Cerebellar nuclear complex (tissue), 1 donor: ENCODE results near the gene POPDC3.
"Not testable (repeated sequence)": the region's sequence is repeated elsewhere in the genome, so short reads cannot be mapped to it uniquely, and the experiment has no call there.

ENCODE experiments used
- DNase-seq, 2 experiments: peaks; one replicate each; lab custom pipeline; 2025; lab: John Stamatoyannopoulos, UW

Gene POPDC3

DNA sequence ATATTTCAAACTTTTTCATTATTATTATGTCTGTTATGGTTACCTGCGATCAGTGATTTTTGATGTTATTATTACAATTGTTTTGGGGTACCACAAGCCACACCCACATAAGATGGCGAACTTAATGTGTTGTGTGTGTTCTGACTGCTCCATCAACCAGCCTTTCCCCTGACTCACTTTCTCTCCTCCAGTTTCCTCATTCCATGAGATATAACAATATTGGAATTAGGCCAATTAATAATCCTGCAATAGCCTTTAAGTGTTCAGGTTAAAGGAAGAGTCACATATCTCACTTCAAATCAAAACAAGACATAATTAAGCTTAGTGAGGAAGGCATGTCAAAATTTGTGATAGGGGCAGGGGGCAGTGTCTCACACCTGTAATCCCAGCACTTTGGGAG is 16.3 kb upstream of the POPDC3 start:
- no peak for DNase-seq

DNA sequence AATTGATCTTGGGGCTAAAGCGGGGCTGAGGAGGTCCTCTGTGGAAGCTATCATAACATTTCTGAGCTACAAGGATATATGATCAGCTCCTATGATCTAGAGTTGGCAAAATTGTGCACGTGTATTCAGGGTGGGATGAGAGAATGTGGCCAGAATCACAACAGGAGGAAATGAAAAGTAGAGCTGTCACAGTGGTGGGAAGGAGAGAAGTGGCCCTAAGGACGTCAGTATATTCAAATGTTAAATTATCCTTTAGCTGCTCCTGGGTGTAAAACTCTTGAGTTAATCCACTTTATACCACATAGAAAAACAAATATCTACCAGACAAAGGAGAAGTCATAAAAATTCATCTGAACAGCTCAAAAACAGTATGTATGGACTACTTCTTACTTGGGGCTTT is 14.8 kb upstream of the POPDC3 start:
- no peak for DNase-seq

DNA sequence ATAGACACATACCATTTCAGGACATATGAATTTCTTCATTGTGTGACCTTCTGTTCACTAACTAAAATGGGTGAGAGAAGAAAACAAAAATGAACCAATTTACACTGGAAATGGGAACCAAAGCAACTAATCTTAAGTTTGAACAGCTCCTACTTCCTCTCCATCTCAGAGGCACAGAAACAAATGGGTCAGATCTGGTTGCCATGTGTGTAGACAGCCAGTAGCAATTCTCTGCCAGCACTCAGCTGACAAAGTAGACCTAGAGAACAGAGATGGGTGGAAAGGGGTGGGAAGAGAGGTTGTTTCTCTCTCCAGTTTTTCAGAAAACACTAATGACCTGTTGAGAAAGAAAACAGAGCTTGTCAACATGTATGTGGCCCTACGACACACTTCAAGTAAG is 14.3 kb upstream of the POPDC3 start:
- DNase-seq = no peak

DNA sequence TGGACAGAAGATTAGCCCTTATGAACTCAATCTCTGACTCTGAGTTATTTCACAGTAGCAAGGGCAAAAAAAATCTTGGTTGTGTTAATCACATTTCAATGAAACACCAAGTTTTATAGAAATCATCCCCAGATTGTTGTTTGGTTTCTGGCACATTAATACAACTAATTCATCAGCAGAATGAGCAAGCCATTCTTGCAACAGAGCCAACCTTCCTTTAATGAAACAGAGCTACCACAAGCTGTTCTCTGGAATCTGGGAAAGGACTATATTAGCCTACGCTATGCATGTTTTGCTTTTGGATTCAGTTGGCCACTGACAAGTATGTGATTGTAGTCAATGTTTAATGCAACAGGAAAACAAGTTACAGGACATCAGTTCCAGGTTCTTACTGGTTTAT is 13.8 kb upstream of the POPDC3 start:
- no peak for DNase-seq

DNA sequence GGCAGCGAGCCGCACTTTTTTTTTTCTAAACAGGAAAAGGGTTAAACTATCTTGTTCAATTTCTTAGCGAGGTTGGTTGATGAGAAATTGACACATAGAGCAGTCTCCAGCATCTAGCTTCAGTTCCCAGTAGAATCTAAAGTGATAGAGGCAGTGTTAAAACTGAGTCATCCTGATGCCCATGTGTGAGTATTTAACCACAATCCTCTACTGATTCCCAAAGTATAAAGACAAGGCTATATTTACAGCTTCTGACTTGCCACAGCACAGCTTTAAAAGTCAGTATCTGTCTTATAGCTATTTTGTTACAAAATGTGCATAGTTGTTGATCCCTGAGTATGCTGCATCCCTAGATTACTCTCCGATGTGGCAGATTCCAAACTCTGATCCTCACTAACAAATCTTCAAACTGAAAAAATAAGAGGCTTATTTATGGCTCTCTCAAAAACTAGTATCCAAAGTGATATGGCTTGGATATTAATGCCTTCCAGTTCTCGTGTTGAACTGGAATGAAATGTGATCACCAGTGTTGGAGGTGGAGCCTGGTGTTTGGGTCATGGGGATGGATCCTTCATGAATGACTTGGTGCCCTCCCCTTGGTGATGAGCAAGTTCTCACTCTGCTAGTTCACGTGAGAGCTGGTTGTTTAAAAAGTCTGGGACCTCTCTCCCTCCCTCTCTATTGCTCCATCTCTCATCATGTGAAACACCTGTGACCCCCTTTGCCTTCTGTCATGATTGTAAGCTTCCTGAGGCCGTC is 13.1 kb upstream of the POPDC3 start:
- no peak for DNase-seq

DNA sequence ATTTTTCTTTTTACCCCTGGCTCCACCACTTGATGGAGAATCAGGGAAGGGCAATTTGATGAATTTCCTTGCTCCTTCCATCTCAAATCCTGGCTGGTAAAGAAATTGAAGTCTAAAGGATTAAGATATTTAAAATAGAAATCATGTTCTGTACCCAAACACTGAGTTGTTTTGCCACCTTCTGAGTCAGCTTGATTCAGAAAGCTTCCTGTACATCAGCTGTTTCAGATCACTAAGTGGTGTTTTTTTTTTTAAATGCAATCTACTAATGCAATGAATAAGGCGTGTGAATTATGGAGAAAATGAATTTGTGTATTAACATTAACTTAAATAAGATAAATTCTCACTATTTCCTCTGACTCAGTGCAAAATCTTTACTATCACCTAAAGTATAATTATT is 11.5 kb upstream of the POPDC3 start:
- DNase-seq = no peak

DNA sequence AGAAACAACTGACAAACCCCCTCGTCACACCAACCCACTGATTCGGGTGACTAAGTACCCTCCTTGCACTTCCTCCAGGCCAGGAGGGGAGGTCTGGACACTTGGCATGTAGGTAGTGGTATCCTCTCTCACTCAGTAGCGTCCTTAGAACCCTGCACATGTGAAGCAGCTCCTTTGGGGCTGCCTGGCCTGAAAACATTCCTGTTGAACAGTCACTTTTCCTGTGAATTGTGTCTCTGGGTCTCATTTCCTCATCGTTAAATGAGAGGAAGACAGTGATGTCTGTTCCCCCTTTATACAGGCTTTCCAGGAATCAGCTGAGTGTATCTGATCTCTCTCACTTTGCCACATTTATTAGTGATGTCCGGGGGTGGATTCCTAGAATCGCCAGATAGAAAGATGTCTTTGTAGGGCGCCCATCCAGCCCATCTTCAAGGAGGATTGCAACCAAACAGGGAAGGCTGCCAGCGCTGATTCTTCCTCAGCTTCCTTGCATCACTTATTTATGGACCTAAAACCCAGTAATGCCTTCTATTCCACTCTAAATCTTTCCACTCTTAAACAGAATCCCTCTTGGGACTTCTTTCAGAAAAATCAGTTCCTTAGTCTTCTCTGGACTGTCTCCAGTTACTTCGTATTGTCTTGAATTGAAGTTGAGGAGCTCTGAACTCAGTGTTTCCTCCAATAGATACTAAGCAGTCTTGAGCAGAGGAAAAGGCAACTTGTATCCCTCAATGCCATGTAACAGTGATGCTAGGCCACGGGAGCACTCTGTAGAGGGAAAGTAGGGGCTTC is 9.4 kb upstream of the POPDC3 start:
- DNase-seq = no peak

DNA sequence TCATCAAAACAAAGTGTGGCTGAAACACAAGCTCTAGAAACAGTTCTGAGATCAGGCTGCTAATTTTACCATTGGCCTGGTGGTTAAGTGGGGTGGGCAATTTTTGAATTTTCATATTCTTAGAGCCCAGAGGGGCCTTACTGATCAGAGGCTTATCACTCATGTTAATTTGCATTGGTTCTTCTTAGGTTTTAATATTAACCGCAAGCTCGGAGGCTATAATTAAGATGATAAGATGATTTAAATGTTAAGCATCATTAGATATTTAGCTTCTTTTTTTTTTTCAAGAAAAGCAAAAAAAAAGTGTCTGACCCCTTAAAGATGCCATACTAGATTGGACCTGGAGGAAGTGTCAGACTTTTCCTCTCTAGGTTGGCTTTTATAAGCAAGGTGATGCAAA is 8.4 kb upstream of the POPDC3 start:
- no peak for DNase-seq

DNA sequence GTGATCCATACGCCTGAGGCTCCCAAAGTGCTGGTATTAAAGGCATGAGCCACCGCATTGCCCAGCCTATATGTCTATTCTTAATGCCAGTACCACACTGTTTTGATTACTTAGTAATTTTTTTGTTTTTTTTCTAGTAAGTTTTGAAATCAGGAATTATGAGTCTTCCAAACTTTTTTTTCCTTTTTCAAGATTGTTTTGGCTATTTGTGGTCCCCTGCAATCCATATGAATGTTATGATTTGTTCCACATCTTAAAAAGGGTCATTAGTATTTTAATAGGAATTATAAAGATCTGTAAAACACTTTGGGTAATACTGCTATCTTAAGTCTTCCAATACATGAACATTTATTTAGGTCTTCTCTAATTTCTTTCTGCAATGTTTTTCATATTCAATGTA is 6.8 kb upstream of the POPDC3 start:
- no peak for DNase-seq

DNA sequence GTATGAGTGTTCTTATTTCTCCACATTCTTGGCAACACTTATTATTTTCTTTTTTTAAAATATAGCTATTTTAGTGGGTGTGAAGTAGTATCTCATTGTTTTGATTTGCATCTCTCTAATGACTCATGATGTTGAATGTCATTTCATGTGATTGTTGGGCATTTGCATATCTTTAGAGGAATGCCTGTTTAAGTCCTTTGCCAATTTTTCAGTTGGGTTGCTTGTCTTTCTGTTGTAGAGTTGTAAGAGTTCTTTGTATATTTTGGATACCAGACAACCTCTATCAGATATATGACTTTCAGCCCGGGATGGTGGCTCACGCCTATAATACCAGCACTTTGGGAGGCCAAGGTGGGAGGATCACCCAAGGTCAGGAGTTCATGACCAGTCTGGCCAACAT is 5.1 kb upstream of the POPDC3 start:
- DNase-seq = no peak

DNA sequence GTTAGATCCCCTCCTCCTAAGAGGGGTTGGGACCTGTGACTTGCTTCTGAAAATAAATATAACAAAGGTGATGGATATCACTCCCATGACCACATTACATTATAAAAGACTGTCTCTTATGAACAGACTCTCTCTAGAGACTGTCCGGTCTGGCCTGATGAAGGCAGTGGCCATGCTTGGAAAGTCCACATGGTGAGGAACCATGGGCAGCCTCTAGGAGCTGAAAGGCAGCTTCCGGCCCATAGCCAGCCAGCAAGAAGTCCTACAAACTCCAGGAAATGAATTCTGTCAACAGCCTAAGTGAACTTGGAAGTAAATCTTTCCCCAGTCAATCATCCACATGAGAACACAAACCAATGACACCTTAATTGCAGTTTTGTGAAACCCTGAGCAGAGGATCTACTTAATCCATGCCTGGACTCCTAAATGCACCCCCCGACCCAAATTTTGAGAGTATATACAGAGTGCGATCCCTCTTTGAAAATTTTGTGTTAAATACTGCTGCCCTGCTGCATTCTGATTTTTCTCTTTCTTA is 2.2 kb upstream of the POPDC3 start:
- DNase-seq = no peak

DNA sequence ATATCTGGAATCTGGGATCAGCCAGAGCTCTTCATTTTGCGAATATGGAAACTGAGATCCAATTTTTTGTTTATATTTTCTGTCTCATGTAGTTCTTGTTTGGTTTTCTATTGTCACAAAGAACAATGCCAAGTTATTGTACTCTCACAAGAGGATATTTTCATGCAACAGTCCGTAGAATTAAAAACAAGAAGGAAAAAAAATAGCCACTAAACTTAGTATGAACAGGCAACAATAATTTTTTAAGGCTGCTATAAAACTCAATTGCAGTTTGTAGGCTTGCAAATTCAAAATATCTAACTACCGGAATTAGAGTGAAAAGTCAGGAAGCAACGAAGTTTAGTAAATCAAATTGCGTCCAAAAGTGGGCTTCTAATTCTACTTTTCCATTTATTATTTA is 1.2 kb downstream of the POPDC3 start:
- no peak for DNase-seq

DNA sequence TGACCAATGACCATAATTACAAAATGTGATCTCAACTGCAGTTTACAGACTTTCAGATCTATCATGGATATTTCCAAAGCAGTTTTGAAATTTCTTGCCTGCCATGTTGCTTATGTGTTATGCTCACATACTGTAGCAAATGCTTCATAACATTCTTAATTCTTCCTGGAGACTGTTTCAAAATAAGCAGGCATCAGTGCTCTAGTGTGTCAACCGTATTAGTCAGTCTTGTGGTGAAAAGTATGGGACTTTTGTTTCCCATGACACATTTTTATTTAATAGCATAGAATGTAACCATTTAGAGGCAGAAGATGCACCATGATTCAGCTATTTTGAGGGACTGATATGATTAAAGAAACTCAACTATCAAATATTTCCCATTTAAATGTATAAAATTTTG is 1.7 kb downstream of the POPDC3 start:
- no peak for DNase-seq

DNA sequence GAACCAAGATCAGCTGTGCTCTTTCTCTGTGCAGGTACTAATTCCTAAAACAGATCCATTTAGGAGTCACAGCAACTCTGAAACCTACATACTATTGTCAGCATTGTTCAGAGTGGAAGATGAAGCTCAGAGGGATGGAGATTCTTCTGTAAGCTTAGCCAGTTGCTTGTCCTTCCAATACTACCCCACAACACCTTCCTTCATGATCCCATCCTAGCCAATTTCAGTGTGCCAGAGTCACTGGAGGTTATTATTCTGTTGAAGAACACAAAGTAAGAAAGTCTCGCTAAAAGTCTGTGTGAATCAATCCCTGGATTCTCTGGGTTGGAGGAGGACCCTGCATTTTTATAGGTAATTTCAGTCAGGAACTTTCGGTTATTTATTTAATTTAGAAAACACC is 2.3 kb downstream of the POPDC3 start:
- no peak for DNase-seq

DNA sequence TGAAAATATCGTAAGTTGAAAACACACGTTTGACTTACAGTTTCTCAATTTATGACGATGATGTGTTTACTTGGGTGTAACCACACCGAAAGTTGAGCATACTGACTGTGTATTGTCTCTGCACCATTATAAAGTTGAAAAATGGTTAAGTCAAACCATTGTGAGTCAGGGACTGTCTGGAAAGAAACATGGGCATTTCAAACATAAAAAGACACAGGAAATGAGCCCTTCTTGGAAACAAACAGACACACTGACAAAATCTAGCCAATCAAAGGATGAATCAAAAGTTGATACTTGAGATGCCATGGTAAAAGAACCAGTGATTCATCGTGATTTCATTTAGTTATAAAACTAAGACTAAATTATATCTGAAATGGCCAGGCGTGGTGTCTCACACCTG is 5.3 kb downstream of the POPDC3 start:
- DNase-seq = no peak

DNA sequence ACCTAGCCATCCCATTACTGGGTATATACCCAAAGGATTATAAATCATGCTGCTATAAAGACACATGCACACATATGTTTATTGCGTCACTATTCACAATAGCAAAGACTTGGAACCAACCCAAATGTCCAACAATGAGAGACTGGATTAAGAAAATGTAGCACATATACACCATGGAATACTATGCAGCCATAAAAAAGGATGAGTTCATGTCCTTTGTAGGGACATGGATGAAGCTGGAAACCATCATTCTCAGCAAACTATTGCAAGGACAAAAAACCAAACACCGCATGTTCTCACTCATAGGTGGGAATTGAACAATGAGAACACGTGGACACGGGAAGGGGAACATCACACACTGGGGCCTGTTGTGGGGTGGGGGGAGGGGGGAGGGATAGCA is 7.3 kb downstream of the POPDC3 start:
- not testable (repeated sequence) for DNase-seq

DNA sequence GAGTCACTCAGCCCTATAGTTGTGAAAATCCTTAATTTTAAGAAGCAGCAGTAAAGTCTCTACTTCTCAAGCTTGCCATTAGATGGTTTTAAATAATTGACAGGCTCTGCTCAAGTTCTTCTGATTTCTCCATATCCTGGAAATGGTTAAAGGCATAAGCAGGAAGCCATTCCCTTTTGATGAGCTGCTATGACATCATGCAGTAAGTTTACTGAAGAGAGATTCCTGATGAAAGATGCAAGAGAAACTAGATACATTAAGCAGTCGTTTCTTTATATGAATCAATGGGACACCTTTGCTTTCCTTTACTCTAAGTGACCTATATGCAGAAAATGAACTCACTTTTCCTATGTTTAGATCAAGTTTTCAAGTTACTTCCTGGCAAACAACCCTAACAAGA is 9.8 kb downstream of the POPDC3 start:
- no peak for DNase-seq

DNA sequence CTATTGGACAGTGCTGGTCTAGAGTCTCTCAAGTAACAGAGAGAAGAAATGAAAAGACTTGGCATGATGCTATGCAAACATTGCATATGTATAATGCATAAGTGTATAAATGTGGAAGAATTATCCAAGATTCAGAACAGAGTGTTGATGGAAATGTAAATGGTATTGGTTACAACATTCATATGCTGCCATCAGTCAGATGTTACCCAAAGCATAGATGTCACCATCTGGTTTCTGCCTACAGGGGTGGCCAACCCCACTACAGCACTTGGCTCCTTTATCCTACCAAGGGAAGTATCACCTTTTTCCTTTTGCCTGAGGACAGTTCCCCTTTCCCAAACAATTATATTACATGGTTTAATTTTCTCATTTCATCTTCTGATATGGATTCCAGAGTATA is 11.9 kb downstream of the POPDC3 start:
- no peak for DNase-seq

DNA sequence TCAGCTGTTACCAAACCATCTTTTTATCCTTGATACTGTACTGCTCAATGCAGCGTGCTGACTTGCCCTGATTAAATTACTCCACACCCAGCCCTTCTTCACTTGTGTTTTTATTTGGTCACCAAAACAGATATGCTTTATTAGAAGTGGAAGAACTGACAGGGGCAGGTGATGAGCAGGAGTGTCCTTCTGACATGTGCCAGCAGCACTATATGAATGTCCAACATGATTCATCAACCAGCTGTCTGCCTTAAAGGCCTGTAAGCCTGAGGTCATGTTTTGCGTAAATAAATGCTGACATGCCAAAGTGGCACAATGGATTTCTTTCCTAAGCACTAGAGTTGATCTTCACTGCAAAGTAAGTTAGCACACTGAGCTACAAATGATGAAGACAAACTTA is 15.4 kb downstream of the POPDC3 start:
- DNase-seq = no peak

DNA sequence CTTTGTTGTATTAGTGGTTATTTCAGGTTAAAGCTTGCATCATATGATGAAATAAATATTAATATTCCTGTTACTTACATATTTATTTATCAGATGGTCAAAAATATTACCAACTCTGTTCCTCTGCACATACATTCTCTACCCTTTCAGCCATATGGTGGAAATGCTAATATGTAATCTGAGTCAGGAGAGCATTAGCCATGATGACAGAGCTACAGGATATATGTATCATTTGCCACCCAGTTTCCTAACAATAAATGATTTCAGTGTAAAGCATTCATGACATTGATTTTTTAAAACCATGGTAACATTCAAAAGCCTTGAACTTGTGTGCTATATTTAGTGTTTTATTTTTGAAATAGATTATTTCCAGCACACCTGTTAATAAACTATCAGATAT is 16.6 kb downstream of the POPDC3 start:
- DNase-seq = no peak

DNA sequence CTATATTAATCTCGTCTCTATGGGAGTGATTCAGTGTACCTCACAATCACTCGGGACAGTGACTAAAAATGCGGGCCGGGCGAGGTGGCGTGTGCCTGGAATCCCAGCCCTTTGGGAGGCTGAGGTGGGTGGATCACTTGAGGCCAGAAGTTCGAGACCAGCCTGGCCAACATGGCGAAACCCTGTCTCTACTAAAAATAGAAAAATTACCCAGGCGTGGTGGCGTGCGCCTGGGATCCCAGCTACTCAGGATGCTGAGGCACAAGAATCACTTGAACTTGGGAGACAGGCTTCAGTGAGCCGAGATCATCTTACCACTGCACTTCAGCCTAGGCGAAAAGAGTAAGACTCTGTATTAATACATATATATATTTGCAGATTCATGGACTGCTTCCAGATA is 17.4 kb downstream of the POPDC3 start:
- DNase-seq = no peak

DNA sequence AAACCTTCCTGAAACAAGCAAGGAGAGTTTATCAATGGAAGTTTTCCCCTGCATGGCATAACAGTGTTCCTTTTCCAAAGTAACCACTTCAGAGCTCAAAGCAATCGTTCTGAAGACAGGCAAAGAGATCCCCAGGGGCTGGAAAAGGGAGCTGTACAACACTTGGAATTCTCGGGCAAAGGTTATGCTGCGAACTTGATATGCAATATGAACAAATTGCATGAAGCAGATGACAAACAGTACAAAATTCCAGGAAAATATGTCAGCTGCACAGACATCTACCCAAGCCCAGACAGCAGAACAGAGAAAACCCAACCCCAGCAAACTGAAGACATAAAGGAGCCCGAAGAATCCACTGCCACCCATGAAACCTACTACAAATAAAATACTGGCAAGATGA is 18.4 kb downstream of the POPDC3 start:
- DNase-seq = no peak

DNA sequence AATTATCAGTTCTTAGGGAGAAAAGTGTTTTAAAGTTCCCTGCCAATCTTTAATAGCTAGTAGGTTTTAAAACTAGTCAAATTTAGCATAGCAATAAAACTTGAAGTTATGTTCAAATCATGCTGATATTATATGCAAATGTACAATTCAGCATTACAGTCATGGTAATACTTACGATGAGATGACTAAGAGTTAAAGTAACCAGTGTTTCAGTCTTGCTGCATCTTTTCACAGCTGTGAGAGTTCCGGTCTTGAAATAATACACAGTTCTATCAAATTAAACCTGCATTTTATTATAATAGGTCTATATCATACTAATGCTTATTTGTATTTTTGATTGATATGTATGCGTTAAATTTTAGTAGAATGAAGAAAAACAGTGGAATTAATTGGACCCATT is 26.1 kb downstream of the POPDC3 start:
- DNase-seq = no peak

DNA sequence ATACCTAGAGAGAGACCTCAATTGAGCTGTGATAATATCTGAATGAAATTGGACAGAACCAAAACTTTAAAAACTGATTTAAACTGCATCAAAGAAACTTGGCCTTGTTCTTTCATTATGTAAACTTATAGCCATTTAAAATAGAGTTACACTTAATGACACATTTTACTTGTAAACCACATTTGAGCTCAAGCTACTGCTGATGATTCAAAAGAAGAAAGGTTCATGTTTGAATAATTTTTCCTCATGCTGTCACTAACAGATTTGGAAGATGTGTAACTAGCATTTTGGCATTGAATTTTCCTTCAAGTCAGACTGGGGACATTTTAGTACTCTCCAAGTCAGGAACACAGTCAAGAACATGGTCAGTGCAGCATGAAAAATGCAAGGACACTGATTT is 26.9 kb downstream of the POPDC3 start:
- DNase-seq = no peak
